ENCODE measurements around the gene DCC.

Gene DCC

DNA sequence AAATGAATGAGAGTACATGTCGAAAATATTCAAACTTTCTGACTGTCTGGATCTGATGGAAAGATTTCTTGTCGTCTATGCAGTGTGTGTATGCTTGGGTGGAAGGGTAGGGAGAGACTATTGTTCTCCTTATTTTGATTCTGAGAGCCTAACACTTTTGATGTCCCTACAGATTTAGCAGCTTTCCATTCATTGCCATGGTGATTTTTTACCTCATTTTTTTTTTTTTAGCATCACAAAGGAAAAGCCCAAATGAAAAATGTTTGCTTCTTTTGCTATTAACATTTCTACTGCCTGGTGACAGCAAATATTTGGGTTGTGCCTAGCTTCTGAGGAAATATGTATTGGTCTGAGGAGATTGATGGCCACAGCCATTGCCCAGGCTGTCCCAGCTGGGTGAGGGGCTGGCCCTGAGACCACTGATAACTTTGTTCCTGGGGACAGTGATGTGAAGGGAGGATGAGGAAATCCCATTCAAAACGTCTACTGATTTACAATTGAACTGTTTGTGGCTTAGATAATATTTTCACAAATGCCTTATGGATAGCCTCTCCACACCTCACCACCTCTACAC lies 558.6 kb downstream of the DCC start:
- DNase-seq (ENCODE audit: low read depth in 2 of 2, low spot score in 1 of 2), result no peak

DNA sequence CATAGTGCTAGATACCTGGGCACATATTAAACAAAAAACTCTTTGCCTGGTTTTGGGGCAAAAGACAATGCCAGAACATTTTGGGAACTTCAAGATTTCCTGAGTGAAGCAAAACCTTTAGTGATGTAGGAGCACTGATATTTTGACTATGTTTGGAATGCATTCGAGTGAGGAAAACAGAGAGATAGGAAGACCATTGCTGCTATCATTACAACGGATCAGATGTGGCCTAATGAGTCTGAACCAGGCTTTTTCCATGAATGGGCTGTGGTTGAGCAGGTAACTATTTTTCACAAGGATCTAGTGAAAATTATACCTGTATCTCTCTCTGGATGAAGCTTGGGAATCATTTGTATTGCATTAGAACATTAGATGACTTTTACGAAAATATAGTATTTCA lies 562.2 kb downstream of the DCC start:
- DNase-seq (ENCODE audit: low read depth in 2 of 2, low spot score in 1 of 2), result no peak

DNA sequence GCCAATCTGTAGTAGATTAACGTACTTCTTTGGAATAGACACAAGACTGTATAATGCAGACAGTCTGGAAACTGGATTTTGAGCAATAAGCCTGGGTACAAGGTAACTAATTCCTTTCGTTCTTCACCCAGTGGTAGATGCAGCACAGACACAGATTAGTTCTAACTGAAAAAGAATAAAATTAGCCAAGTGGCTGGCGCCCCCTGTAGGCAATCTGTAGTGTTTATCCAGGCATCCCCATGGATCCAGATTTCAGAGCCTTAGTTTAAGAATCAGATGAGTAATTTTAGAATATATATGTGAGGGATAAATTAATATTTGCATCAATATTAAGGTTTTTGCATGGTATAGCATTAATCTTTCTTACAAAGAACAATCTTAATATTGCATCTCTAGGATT lies 563.9 kb downstream of the DCC start:
- no peak for DNase-seq (ENCODE audit: low read depth in 2 of 2, low spot score in 1 of 2)

DNA sequence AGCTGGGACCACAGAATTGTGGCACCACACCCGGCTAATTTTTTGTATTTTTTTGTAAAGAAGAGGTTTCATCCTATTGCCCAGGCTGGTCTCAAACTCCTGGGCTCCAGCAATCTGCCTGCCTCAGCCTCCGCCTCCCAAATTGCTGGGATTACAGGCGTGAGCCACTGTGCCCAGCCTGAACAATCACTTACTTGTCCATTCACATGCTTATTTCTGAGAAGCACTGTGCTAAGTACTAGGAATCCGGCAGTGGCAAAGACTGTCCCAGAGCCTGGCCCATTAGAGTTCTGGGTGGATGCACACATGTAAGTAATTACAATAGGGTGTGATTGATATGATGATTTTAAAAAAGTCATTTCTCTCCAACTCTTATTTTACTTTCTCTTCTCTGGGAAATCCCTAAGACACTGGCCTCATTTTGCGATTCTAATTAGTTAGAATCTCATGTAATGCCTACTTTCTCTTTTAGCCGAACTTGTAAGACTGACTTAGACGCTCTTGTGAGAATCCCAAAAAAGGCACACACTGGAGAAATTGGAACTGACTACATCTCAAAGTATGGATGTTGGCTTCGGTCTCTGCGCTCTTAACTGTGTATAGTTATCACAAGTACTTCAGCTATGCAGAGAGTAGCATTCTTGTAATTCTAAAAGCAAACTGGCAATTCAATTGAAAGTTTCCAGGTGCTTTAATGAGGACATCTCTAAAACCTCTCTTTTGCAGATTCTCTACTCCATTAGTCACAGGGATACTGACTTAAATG lies 567.7 kb downstream of the DCC start:
- no peak for DNase-seq (ENCODE audit: low read depth in 2 of 2, low spot score in 1 of 2)

DNA sequence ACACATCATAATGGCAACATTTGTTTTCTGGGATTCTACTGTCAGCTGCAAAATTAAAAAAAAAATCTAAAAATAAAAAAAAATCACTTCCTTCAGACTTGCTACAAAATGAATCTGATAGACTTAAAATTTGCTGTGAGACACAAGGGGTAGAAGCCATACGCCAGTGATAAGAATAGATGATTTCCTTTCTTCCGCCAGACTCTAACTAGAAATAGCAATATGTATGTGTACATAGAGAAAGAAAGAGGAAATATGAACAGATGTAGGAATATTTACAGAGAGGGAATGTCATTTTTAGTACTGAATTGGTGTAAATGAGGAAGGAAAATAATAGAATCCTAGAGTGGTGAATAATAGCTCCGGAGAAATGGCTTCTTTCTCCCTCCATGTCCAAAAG lies 574.2 kb downstream of the DCC start:
- no peak for DNase-seq (ENCODE audit: low read depth in 2 of 2, low spot score in 1 of 2)

DNA sequence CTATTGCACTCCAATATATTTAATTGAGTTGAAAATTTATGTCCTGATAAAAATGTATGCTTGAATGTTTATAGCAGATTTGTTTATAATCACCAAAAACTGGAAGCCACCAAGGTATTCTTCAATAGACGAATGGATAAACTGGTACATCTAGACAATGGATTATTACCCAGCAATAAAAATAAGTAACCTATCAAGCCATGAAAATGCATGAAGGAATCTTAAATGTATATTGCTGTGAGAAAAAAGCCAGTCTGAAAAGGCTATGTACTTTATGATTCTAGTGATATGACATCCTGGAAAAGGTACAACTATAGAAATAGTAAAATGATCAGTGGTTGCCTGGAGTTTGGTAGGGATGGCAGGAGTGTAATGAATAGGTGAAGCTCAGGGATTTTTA lies 580.7 kb downstream of the DCC start:
- no peak for DNase-seq (ENCODE audit: low read depth in 2 of 2, low spot score in 1 of 2)

DNA sequence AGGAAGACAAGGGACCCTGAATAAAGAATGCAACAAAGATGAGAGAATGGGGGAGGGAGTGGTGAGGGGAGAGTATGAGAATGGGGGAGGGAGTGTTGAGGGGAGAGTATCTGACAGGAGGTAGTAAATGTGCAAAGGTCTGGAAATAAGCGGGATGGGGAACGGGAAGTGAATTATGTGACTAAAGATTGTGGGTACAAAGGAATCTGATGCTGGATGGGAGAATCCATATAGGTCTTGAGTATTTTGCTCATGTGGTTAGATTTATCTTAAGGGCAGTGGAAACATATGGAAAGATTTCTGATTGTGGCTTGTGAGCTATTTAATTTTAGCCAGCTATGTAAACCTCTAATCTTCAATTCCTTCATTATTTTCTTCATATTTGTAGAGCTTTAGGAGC lies 593.4 kb downstream of the DCC start:
- no peak for DNase-seq (ENCODE audit: low read depth in 2 of 2, low spot score in 1 of 2)

DNA sequence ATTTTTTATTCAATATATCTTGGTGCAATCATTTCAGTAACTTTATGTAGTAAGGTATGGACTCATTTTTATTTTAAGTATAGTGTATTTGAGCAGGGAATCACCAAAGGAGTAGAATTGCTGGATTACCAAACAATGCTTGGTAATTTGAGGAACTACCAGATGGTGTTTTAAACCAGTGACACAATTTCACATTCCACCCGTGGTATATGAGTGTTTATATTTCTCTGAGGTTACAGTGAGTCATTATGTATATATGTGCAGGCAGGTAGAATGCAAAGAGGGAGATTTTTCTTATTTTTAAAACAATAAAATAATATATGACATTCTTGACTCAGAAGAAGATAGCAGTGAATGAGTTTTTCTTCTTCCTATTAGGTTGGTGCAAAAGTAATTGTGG lies 596.9 kb downstream of the DCC start:
- no peak for DNase-seq (ENCODE audit: low read depth in 2 of 2, low spot score in 1 of 2)

DNA sequence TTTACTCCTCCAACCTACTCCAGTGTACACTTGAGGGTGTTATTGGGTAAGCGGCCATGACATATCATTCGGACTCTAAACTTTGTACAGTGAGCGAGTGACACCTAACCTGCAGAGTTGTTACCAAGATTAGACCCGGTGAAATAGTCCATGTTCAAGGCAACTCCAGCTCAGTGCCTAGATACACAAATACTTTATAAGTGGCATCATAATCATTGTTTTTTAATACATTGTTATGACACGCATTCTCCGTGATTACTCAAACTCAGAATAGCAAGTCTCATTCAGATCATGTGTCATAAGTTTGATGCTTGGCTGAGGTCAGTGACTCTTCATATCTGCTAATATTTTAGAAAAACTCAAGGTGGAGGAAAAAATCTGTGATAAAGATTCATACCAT lies 597.8 kb downstream of the DCC start:
- DNase-seq (ENCODE audit: low read depth in 2 of 2, low spot score in 1 of 2), result no peak

DNA sequence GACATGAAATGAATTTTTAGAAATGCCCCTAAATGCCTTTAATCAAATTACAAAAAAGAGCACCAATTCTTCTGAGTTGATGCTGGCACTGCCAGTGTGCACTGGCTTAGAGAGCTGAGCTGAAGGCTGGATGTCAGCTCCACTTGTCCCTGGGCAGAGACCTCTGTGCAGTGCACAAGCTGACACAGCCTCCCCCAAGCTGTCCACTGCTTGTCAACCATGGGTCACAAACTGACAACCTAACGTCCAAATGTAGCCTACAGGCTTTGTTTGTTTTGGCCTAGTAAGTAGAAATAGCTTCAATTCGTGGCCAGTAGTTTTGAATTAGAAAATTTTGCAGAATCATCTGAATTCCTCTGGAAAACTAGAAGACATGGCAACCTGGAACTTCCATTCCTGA lies 605.6 kb downstream of the DCC start:
- DNase-seq (ENCODE audit: low read depth in 2 of 2, low spot score in 1 of 2), result no peak

DNA sequence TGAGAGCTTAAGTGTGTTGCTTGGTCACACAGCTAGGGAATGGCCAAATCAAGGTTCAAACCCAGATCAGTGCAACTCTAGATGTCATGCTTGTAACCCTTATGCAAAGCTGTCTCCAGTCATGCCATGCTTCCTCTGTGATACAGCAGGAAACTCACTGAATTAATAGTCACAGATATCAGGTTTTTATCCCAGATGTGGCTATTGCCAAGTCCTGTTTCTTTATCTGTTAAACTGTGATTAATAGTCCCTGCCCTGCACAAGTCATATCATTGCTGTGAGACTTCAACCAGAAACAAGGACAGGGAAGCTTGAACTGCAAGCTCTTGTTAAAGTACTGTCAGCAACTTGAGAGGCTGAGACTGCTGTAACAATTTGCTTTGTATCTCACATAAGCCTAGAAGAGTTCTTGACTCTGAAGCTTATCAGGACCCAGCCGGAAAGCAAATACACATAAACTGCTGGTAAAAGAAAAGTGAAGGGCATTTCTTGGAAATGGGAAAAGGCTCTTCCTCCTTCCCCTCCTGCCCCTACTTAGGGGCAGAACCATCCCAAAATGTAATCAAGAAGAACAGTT lies 609.0 kb downstream of the DCC start:
- no peak for DNase-seq (ENCODE audit: low read depth in 2 of 2, low spot score in 1 of 2)

DNA sequence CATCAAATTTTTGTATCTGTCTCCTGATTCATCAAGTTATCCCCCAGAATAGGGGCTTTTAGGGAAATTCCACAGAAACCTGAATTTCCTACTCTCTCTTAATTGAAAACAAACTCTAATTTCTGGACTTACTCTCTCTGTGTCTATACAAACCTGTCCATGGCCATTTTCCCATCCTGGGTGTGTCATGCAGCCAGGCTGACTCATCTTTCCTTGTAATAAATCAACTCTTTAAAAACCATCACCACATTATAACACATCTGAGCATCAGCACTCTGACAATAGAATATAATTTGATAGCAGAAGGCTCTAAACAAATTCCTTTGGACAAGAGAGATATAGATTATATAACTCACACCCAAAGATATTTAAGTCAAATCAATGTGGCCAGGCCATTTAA lies 610.2 kb downstream of the DCC start:
- no peak for DNase-seq (ENCODE audit: low read depth in 2 of 2, low spot score in 1 of 2)

DNA sequence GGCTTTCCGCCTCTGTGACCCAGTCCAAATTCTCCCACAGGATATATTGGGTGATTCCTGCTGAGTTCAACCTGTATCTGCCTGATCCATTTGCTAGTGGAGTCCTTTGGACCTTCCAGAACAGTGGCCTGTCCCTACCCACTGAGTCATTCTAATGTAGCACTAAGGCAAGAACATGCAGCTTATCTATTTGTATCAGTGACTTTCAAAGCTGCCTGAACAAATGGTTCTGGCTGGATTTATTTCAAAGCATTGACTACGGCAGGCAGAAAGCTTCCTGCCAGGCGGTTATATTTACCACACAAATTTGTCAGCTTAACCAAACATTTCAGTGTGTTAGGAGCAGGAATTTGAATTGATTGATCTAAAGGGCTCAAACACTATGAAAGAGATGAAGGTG lies 613.4 kb downstream of the DCC start:
- no peak for DNase-seq (ENCODE audit: low read depth in 2 of 2, low spot score in 1 of 2)

DNA sequence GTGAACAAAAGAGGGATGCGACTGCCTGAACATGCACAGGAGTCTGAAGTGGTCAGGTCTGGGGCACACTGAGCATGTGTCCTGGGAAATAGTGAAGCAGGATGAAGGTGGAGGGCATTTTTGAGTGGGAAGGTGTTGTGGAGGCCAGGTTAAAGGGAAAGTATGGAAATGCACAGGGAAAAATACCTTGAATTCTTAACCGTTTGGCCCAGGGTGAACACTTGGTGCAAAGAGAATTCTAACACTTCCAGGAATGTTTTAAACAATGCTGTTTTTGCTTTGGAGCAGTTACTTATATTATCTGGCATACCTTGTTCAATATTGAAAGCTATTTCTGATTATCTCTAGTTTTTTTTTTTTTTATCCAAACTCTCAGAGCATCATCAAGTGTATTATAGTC lies 623.5 kb downstream of the DCC start:
- no peak for DNase-seq (ENCODE audit: low read depth in 2 of 2, low spot score in 1 of 2)

DNA sequence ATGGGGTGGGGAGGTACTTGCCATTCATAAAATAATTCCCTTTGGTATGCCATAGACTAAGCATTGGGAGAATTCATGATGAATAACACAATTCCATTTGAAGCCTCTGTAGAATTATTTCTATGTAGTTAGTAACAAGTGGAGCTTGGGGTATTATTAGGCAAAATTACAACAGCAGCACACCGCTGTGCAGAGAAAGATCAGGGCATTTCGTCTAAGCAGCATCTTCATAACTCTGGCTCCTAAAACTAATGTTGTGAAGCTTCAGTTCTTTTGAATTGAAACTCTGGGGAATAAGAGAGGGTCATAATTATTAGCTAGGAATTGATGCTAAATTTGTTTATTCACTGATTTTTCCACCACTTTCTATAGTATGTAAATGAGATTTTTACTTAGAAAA lies 630.7 kb downstream of the DCC start:
- DNase-seq (ENCODE audit: low read depth in 2 of 2, low spot score in 1 of 2), result no peak

DNA sequence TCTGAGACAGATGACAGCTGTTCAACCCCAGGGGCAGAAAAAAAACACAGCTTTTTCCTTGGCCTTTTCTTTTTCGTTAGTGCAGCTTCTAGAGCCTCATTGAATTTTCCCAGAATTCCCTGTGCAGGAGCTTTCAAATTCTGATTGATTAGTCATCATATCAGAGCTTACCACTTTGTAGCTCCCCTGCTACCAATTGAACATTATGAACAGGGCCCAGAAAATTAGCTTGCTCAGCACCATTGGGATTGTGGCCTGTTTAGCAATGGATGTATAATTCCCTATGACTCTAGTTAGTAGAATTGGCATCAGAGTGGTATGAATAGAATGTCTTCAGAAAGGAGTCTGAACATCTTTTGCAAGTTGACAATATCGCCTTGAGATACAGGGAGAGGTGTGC lies 631.1 kb downstream of the DCC start:
- DNase-seq (ENCODE audit: low read depth in 2 of 2, low spot score in 1 of 2), result no peak

DNA sequence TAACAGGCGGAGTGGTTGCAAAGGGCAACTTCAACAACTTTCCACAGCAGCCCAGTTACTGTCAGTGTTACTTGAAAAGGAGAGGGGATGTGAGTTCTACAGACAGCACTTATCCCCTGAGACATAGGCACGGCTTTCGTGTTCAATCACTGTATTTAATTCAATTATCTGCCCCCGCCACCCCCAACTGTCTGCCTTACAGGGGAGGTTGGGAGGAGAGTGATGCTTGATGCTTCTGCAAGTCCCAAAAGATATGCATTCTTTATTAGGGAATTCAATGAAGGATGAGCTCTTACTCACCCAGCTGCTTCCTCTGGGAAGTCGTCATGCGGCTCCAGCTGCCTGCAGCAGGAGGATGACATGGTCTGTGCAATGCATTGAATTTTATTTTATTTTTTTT lies 639.9 kb downstream of the DCC start:
- no peak for DNase-seq (ENCODE audit: low read depth in 2 of 2, low spot score in 1 of 2)

DNA sequence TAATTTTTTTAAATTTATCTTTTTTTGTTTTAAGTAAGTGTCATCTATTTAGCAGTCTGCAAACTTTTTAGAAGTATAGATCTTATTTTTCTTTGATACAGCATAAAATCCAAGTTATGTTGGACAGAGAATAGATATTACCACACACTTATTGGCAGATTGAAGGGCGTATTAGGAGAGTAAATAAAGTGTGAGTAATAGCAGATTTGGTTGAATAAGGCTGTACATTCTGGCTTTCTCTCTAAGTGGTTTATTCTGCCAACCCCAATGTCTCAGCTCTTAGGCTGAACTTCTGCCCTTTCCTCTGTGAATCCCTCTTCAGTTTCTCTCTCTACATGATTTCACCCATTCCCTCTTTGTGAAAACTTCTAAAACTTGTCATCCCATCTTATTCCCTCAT lies 651.2 kb downstream of the DCC start:
- no peak for DNase-seq (ENCODE audit: low read depth in 2 of 2, low spot score in 1 of 2)

DNA sequence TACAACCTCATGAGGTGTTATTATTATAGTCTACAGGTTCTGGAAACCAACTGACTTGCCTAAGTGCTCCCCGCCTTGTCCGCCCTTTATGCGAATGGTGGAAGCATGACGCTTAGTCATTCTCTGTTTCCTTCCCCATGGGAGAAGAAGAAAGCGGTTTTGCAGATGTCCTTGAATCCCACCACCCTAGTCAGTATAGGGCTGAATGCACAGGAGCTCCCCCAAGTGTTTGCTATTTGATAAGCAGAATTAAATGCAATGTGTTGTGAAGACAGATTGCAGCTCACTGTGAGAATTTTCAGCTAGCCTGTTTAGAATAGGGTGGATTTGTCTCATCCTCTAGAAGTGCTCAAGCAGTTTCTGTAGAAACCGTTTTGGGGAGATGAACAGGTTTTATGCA lies 652.0 kb downstream of the DCC start:
- no peak for DNase-seq (ENCODE audit: low read depth in 2 of 2, low spot score in 1 of 2)

DNA sequence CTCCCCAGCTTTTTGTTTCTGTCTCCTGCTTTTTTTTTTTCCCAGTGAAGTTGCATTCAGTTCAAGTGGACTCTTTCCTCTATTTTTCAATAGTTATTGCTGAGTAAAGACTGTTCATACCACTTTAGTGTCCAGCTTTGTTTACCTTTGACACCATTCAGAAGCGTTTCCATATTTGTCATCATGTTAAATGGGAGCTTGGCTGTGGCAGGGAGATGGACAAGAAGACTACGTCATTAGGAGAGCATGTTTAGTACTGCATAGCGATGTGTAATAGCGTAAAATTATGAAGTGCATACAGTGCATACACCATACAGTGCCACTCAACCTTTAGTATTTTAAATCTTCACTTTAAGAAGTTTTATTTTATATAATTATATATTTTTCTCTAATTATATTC lies 655.9 kb downstream of the DCC start:
- DNase-seq (ENCODE audit: low read depth in 2 of 2, low spot score in 1 of 2), result no peak

DNA sequence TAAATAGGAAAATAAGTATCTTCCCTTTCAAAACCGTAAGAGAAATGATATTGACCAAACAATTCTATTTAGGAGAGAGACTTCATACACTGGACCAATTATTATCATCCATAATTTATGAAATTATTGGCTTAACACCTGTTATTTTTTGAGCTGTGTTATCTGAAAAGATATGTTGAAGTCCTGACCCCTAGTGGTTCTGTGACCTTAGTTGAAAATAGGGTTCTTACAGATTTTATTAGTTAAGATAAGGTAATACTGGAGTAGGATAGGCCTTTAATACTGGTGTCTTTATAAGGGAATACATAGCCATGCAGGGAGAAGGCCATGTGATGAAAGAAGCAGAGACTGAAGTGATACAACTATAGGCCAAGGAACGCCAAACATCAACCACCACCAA lies 659.6 kb downstream of the DCC start:
- no peak for DNase-seq (ENCODE audit: low read depth in 2 of 2, low spot score in 1 of 2)

DNA sequence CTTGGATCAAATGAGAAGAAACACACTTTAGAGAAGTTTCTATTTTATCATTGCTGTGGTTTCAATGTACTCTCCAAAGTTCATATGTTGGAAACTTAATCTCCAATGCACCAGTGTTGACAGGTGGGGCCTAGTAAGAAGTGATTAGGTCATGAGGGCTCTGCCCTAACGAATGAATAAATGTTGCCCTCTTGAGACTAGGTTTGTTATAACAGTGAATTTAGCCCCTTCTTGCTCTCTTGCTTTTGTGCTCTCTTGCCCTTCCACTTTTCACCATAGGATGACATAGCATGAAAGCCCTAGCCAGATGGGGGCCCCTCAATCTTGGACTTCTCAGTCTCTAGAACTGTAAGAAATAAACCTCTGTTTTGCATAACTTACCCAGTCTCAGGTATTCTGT lies 664.8 kb downstream of the DCC start:
- DNase-seq (ENCODE audit: low read depth in 2 of 2, low spot score in 1 of 2), result no peak

DNA sequence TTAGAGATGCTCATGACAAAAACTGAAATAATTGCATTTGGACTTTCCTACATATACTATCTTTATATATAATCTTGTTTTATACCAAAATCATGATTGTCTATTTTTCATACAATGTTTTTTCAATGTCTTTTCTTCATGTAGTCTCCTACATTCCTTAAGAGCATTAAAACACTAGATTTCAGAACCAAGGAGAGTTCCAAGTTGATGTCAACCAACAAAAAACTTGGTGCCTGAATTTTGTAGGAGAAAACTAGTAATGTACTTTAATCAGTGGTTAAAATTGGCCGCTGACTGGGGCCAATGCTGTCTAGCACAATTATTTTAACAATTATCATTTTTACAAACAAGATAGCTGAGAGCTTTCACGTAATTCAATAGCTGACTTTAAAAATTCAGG lies 678.8 kb downstream of the DCC start:
- DNase-seq (ENCODE audit: low read depth in 2 of 2, low spot score in 1 of 2), result no peak
